C4-2B (cell line): ENCODE results near the gene KTN1.

ENCODE experiments used
- ZFX ChIP-seq: fragments of 450-650 bp; IDR thresholded peaks from 2 replicates; pipeline ENCODE4 v1.6.1; 2017
- TF ChIP-seq, protein P1 (sequence below): fragments of 450-650 bp; conservative IDR thresholded peaks from 2 replicates; pipeline ENCODE4 v1.5.1; 2017; ENCODE audit warnings: mild to moderate bottlenecking

GRCh38 chr14:55585854-55586253, 5.8 kb downstream of the KTN1 start:
- no peak for TF ChIP-seq ZFX
- TF ChIP-seq, protein P1, sequence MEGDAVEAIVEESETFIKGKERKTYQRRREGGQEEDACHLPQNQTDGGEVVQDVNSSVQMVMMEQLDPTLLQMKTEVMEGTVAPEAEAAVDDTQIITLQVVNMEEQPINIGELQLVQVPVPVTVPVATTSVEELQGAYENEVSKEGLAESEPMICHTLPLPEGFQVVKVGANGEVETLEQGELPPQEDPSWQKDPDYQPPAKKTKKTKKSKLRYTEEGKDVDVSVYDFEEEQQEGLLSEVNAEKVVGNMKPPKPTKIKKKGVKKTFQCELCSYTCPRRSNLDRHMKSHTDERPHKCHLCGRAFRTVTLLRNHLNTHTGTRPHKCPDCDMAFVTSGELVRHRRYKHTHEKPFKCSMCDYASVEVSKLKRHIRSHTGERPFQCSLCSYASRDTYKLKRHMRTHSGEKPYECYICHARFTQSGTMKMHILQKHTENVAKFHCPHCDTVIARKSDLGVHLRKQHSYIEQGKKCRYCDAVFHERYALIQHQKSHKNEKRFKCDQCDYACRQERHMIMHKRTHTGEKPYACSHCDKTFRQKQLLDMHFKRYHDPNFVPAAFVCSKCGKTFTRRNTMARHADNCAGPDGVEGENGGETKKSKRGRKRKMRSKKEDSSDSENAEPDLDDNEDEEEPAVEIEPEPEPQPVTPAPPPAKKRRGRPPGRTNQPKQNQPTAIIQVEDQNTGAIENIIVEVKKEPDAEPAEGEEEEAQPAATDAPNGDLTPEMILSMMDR = no peak
